Activated CD4-positive, alpha-beta T cell treated with anti-CD3 and anti-CD28 coated beads, Interleukin-10, Interleukin-2, amounts not matched to agents 100 ng/mL and 50 ng/mL, durations not matched to agents 16 hours and 8 hours (primary cell): ENCODE results near the gene OBSCN.

ENCODE experiments used
- DNase-seq: peaks from one replicate; pipeline ENCODE4 v3.0.0-alpha.2; 2020

OBSCN gene

GRCh38 chr1:228293816-228294500 lies 86.1 kb downstream of the OBSCN start:
- DNase-seq, result no peak

DNA sequence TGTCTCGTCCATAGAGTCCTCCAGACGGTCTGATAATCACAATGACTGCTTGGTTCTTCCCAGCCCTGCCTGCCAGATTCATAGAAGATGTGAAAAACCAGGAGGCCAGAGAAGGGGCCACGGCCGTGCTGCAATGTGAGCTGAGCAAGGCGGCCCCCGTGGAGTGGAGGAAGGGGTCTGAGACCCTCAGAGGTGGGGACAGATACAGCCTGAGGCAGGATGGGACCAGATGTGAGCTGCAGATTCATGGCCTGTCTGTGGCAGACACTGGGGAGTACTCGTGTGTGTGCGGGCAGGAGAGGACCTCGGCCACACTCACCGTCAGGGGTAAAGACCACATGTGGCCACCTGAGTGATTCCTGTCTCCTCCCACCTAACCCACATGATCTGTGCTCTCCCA lies 86.9 kb downstream of the OBSCN start:
- no peak for DNase-seq

DNA sequence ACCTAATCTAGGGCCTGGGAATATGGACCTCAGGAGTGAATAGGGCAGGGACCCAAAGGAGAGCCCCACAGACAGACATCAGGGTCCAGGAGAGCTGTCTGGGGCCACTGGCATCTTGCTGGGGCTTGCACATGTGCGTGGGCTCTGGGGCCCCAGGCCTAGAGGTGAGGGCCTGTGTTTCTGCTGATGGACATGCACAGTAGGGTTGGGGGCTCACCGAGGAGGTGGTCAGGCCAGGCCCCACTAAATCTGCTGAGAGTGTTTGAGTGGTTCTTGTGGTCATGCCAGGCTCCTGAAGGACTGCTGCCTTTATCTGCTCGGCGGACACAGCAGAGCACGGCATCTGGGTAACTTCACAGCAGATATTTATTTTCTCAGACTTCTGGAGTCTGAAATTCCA lies 87.4 kb downstream of the OBSCN start:
- no peak for DNase-seq

GRCh38 chr1:228295981-228296380 lies 88.1 kb downstream of the OBSCN start:
- DNase-seq, result no peak

DNA sequence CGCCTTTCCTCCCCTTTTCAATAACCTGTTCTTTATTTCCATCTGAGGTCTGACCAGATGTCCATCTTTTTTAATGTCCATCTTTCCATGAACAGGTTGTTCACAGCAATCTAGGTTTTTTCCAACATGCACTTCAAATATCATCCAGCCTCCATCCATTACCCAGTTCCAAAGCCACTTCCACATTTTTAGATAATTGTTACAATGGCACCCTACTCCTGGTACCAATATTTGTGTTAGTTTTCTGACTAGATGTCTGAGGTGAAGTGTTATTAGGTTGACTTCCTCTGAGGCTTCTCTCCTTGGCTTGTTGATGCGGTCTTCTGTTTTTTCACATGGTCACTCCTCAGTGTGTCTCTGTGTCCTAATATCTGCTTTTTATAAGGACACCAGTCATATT lies 89.4 kb downstream of the OBSCN start:
- no peak for DNase-seq

GRCh38 chr1:228297822-228298221 lies 90.0 kb downstream of the OBSCN start:
- no peak for DNase-seq

DNA sequence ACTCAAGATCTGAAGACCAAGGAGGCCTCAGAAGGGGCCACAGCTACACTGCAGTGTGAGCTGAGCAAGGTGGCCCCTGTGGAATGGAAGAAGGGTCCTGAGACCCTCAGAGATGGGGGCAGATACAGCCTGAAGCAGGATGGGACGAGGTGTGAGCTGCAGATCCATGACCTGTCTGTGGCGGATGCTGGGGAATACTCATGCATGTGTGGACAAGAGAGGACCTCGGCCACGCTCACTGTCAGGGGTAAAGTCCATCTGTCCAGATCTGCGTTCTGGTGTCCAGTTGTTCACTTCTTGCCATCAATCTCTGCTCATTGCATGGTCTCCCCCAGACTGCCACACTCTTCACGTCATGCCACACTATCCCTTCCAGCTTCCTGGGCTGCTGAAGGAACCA lies 90.6 kb downstream of the OBSCN start:
- no peak for DNase-seq

- DNase-seq, result no peak
Measured at GRCh38 chr1:228299211-228299610, 91.4 kb downstream of the OBSCN start.

DNA sequence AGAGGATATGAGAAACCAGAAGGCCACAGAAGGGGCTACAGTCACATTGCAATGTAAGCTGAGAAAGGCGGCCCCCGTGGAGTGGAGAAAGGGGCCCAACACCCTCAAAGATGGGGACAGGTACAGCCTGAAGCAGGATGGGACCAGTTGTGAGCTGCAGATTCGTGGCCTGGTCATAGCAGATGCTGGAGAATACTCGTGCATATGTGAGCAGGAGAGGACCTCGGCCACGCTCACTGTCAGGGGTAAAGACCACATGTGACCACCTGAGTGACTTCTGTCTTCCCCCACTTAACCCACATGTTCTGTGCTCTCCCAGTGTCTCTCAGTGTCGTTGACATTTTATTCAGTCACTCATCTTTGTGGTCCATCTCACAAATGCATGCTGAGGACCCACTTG lies 92.1 kb downstream of the OBSCN start:
- no peak for DNase-seq

- DNase-seq, result no peak
Measured at GRCh38 chr1:228302086-228302485, 94.2 kb downstream of the OBSCN start.

- no peak for DNase-seq
Measured at GRCh38 chr1:228303596-228303995, 95.8 kb downstream of the OBSCN start.

- DNase-seq, result no peak
Measured at GRCh38 chr1:228304225-228304624, 96.4 kb downstream of the OBSCN start.

DNA sequence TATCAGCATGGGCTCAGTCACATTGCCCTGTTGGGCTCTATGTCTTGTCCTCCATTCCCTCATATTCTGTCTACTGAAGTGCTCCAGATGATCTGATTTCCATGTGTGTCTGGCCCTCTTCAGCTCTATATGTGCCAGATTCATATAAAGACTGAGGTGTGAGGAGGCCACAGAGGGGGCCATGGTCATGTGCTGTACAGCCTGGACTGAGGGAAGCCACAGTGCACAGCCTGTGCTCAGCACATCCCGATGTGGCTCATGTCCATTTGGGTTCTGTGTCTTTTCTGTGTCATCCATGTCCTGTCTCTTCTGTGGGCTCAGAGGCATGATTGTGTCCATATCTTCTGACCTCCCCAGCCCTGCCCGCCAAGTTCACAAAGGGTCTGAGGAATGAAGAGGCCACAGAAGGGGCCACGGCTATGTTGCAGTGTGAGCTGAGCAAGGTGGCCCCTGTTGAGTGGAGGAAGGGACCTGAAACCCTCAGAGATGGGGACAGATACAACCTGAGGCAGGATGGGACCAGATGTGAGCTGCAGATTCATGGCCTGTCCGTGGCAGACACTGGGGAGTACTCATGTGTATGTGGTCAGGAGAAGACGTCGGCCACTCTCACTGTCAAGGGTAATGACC lies 97.0 kb downstream of the OBSCN start:
- no peak for DNase-seq

GRCh38 chr1:228305721-228306152 lies 97.9 kb downstream of the OBSCN start:
- DNase-seq, result no peak

GRCh38 chr1:228306275-228307217 lies 98.7 kb downstream of the OBSCN start:
- DNase-seq, result no peak

DNA sequence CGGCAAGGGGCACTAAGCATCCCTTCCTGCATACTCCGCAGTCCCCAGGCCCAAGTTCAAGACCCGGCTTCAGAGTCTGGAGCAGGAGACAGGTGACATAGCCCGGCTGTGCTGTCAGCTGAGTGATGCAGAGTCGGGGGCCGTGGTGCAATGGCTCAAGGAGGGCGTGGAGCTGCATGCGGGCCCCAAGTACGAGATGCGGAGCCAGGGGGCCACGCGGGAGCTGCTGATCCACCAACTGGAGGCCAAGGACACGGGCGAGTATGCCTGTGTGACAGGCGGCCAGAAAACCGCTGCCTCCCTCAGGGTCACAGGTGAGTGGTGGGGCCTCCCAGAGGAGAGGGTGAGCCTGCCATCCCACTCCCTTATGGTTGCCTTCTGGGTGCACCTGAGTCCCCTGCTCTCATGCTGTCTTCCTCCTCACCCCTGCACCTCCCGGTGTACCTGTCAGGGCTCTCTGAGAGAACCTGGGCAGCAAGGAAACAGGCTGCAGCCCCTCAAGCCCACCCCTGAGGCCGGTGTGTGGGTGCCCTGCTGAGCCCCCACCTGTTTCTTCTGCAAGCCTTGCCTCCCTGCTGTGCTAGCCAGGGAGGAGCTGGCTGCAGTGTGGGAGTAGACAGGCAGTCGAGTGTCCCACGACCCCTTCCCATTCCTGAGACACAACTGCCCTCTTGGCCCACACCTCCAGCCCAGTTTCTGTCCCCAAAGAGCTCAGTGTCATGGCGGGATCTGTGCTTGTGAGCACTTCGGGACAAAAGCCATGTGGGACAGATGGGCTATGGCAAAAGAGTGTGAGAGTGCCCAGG lies 99.6 kb downstream of the OBSCN start:
- DNase-seq, result no peak

GRCh38 chr1:228308085-228308601 lies 100.3 kb downstream of the OBSCN start:
- no peak for DNase-seq

DNA sequence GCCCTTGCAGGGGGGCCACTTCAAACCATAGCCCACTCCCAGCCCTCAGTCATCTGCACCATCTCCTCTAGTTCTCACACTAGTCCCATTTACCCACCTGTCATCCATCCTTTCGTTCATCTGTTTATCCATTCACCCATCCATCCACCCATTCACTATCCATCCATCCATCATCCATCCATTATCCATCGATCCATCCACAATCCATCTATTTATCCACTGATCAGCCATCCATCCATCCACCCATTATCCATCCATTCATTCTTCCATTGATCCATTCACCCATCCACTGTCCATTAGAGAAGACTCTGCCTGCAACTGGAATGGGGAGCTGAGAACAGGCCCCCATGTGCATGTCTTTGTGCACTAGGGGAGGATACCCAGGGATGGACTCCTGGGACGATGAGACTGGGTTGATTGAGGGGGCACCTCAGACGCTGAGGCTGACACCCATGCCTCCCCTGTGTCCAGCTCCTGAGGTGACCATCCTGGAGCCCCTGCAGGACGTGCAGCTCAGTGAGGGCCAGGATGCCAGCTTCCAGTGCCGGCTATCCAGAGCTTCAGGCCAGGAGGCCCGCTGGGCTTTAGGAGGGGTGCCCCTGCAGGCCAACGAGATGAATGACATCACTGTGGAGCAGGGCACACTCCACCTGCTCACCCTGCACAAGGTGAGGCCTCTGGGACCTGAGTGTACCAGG lies 100.9 kb downstream of the OBSCN start:
- no peak for DNase-seq

DNA sequence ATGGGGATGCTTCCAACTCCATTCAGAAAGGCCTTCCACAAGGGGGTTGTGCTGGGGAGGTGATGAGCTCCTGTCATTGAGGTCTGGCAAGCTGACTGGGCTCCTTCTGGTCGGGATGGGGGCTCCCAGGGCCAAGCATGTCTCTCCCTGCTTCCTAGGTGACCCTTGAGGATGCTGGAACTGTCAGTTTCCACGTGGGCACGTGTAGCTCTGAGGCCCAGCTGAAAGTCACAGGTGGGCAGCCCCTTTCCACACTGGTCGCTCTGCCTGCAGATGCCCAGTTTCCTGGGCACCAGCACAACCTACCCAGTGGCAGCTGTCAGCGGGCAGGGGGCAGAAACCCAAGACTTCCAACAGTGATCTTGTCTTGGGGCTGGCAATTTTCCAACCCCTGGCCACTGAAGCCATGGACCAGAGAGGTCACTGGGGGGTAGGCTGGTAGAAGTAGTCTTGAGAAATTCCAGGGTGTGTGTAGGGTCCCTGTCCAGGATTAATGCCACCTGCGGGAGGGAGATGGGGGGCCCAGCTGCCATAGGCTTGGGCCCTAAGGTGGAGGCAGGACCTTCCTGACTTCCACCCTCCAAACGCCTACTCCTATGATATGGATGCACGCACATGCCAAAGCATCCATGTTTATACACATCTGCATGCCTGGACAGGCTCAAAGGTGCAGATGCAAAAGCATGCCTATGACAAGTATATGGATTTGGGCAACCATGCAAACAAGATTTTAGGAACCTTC lies 101.7 kb downstream of the OBSCN start:
- no peak for DNase-seq

DNA sequence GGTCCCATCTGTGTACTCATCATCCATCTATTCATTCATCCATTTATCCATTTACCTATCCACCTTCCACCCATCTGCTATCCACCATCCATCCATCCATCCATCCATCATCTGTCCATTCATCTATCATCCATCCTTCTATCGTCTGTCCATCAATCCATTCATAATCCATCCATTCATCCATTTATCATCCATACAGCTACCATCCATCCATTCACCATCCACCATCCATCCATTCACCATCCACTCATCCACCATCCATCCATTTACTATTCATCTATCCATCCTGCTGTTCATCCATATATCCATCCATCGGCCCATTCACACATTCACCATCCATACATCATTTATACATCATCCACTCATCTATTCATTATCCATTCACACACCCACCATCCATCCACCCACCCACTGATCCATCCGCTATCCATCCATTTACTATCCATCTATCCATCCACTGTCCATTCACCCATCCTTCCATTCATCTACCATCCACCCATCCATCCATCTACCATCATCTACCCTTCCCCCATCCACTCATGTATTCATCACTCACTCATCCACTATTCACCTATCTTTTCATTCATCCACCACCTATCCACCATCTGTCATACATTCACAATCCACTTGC lies 102.4 kb downstream of the OBSCN start:
- no peak for DNase-seq

DNA sequence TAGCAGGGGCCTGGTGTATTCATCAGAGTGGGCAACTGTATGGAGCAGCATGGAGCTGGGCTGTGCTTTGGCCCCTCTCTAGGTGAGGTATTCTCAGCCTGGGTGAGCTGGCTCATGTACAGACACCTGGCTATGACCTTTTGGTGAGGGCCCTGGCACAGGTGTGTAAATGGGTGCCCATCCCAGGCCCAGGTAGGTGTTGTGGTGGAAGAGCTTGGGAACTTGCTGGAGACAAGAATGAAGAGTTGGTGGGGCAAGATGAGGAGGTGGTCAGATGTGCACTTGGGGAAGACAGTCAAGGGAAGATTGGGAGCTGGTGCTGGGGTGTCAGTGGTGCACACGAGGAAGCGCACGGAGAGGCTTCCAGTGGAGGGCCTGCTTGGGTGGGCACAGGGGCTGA lies 103.2 kb downstream of the OBSCN start:
- DNase-seq, result no peak
